H9 (cell line): Measurements from ENCODE around the gene ERC2. TPM values are rescaled to one million over a fixed set of nuclear protein-coding genes. Genes with fewer than 3 reads are reported as not detected.

Experiments
- DNase-seq: peaks from one replicate; pipeline ENCODE4 v3.0.0-alpha.2; 2017
- H2AFZ ChIP-seq: one replicate; pipeline ENCODE4 v1.6.1; 2013; ENCODE audit warnings: mild to moderate bottlenecking, low read length, control low read depth, moderate library complexity
- H2AK5ac ChIP-seq: 2 replicates; pipeline ENCODE4 v1.6.1; 2013; ENCODE audit warnings: low read length, control low read depth, mixed read lengths; ENCODE audit not compliant: insufficient read length
- H2BK120ac ChIP-seq: one replicate; pipeline ENCODE4 v1.6.1; 2013; ENCODE audit warnings: low read depth, mild to moderate bottlenecking, low read length, control low read depth, inconsistent platforms; ENCODE audit not compliant: poor library complexity, severe bottlenecking
- H2BK12ac ChIP-seq: 2 replicates; pipeline ENCODE4 v1.6.1; 2013; ENCODE audit warnings: low read length, control low read depth, mixed read lengths, low read depth; ENCODE audit not compliant: insufficient read length
- H2BK15ac ChIP-seq: 2 replicates; pipeline ENCODE4 v1.6.1; 2013; ENCODE audit warnings: low read depth, low read length, control low read depth
- H2BK20ac ChIP-seq: one replicate; pipeline ENCODE4 v1.6.1; 2013; ENCODE audit warnings: low read depth, mild to moderate bottlenecking, low read length, control low read depth, inconsistent platforms; ENCODE audit not compliant: poor library complexity, severe bottlenecking
- H2BK5ac ChIP-seq: 2 replicates; pipeline ENCODE4 v1.6.1; 2013; ENCODE audit warnings: low read length, control low read depth, mixed read lengths; ENCODE audit not compliant: insufficient read length
- H3K14ac ChIP-seq: 2 replicates; pipeline ENCODE4 v1.6.1; 2013; ENCODE audit warnings: low read length, control low read depth; ENCODE audit not compliant: insufficient read depth
- H3K18ac ChIP-seq: 2 replicates; pipeline ENCODE4 v1.6.1; 2013; ENCODE audit warnings: low read depth, mild to moderate bottlenecking, mixed read lengths, low read length, control low read depth; ENCODE audit not compliant: insufficient read length
- H3K23ac ChIP-seq: 2 replicates; pipeline ENCODE4 v1.6.1; 2013; ENCODE audit warnings: low read length, control low read depth, mixed read lengths, low read depth; ENCODE audit not compliant: insufficient read length
- H3K23me2 ChIP-seq: 2 replicates; pipeline ENCODE4 v1.6.1; 2013; ENCODE audit warnings: low read depth, mild to moderate bottlenecking, mixed read lengths, low read length, control low read depth; ENCODE audit not compliant: insufficient read length, poor library complexity, severe bottlenecking
- H3K27ac ChIP-seq: 2 replicates; pipeline ENCODE4 v1.5.1; 2013; ENCODE audit warnings: low read length, control low read depth, mixed read lengths, low read depth; ENCODE audit not compliant: insufficient read length
- H3K27me3 ChIP-seq: 2 replicates; pipeline ENCODE4 v1.6.1; 2013; ENCODE audit warnings: low read length, control low read depth, inconsistent platforms; ENCODE audit not compliant: insufficient read depth
- H3K4ac ChIP-seq: 2 replicates; pipeline ENCODE4 v1.6.1; 2013; ENCODE audit warnings: low read depth, mild to moderate bottlenecking, control low read depth, inconsistent platforms, low read length, moderate library complexity
- H3K4me1 ChIP-seq: 2 replicates; pipeline ENCODE4 v1.6.1; 2013; ENCODE audit warnings: low read length, control low read depth, inconsistent platforms; ENCODE audit not compliant: insufficient read depth
- H3K4me2 ChIP-seq: 2 replicates; pipeline ENCODE4 v1.6.1; 2013; ENCODE audit warnings: low read length, control low read depth, mixed read lengths; ENCODE audit not compliant: insufficient read length, insufficient read depth
- H3K56ac ChIP-seq: 2 replicates; pipeline ENCODE4 v1.6.1; 2013; ENCODE audit warnings: low read depth, mild to moderate bottlenecking, mixed read lengths, low read length, control low read depth; ENCODE audit not compliant: insufficient read length
- H3K79me1 ChIP-seq: 2 replicates; pipeline ENCODE4 v1.6.1; 2013; ENCODE audit warnings: low read depth, mild to moderate bottlenecking, moderate library complexity, low read length, control low read depth, inconsistent platforms; ENCODE audit not compliant: insufficient read depth, poor library complexity, severe bottlenecking
- H3K79me2 ChIP-seq: 2 replicates; pipeline ENCODE4 v1.6.1; 2013; ENCODE audit warnings: low read length, control low read depth, inconsistent platforms; ENCODE audit not compliant: insufficient read depth
- H3K9ac ChIP-seq: 2 replicates; pipeline ENCODE4 v1.6.1; 2013; ENCODE audit warnings: low read length, control low read depth, mixed read lengths; ENCODE audit not compliant: insufficient read length; ENCODE audit errors: extremely low read depth
- H3K9me3 ChIP-seq: one replicate; pipeline ENCODE4 v1.6.1; 2013; ENCODE audit warnings: low read depth, low read length, inconsistent platforms; ENCODE audit not compliant: control insufficient read depth
- H3T11ph ChIP-seq: one replicate; pipeline ENCODE4 v1.6.1; 2013; ENCODE audit warnings: mild to moderate bottlenecking, low read length, control low read depth, inconsistent platforms
- H4K20me1 ChIP-seq: one replicate; pipeline ENCODE4 v1.6.1; 2013; ENCODE audit not compliant: control insufficient read depth, insufficient read length, insufficient read depth
- H4K5ac ChIP-seq: 2 replicates; pipeline ENCODE4 v1.6.1; 2013; ENCODE audit warnings: low read depth, mild to moderate bottlenecking, mixed read lengths, low read length, control low read depth; ENCODE audit not compliant: insufficient read length
- H4K8ac ChIP-seq: replicated peaks from 2 replicates; pipeline ENCODE4 v1.6.1; 2013; ENCODE audit warnings: low read length, control low read depth, mixed read lengths, low read depth; ENCODE audit not compliant: insufficient read length
- H4K91ac ChIP-seq: 2 replicates; pipeline ENCODE4 v1.6.1; 2013; ENCODE audit warnings: low read depth, mild to moderate bottlenecking, moderate library complexity, mixed read lengths, low read length, control low read depth; ENCODE audit not compliant: insufficient read length
- H3K27ac Mint-ChIP-seq, 3 experiments: 2 replicates in 2 of 3; 3 replicates in 1 of 3; pipeline ENCODE4 v1.8.0; 2020 to 2021; ENCODE audit warnings: mixed read lengths in 3 of 3, mild to moderate bottlenecking in 1 of 3, moderate library complexity in 1 of 3
- H3K27me3 Mint-ChIP-seq: 2 replicates; pipeline ENCODE4 v1.8.0; 2021; ENCODE audit warnings: low read depth, mild to moderate bottlenecking, moderate library complexity, mixed read lengths
- H3K36me3 Mint-ChIP-seq, 3 experiments: 2 replicates in 2 of 3; 3 replicates in 1 of 3; pipeline ENCODE4 v1.8.0; 2020 to 2021; ENCODE audit warnings: low read depth in 3 of 3, mixed read lengths in 3 of 3; ENCODE audit not compliant: insufficient read depth in 1 of 3
- H3K4me1 Mint-ChIP-seq, 2 experiments: 2 replicates each; pipeline ENCODE4 v1.8.0; 2020; ENCODE audit warnings: mixed read lengths in 2 of 2
- H3K4me3 Mint-ChIP-seq, 2 experiments: 2 replicates in 1 of 2; 3 replicates in 1 of 2; pipeline ENCODE4 v1.8.0; 2020 to 2021; ENCODE audit warnings: mild to moderate bottlenecking in 2 of 2, mixed read lengths in 2 of 2, moderate library complexity in 1 of 2
- H3K9me3 Mint-ChIP-seq, 2 experiments: 2 replicates in 1 of 2; 3 replicates in 1 of 2; pipeline ENCODE4 v1.8.0; 2020; ENCODE audit warnings: mild to moderate bottlenecking in 2 of 2, mixed read lengths in 2 of 2, moderate library complexity in 1 of 2
- WGBS: extraction: QIAGEN DNeasy Blood & Tissue Kit; methylation state at CpG from one replicate; pipeline ENCODE4 v1.1.7; 2013; ENCODE audit warnings: missing lambda C conversion rate, low lambda C conversion rate, mixed read lengths; ENCODE audit not compliant: insufficient read length; ENCODE audit errors: extremely low coverage; 5-methylcytosine and 5-hydroxymethylcytosine counted together
- total RNA-seq: library from RNA; stranded (reverse); gene quantifications from 2 replicates; pipeline ENCODE4 v1.2.1, GENCODE V29; 2021
- TF ChIP-seq, protein P1 (sequence below): fragments of 200-600 bp; sonication (generic); conservative IDR thresholded peaks from 3 replicates; pipeline ENCODE4 v1.8.0; 2021; ENCODE audit warnings: antibody characterized with exemption, mild to moderate bottlenecking

ERC2 gene
- total RNA-seq, 1 experiment from 2014 or later: 15.4 TPM

DNA sequence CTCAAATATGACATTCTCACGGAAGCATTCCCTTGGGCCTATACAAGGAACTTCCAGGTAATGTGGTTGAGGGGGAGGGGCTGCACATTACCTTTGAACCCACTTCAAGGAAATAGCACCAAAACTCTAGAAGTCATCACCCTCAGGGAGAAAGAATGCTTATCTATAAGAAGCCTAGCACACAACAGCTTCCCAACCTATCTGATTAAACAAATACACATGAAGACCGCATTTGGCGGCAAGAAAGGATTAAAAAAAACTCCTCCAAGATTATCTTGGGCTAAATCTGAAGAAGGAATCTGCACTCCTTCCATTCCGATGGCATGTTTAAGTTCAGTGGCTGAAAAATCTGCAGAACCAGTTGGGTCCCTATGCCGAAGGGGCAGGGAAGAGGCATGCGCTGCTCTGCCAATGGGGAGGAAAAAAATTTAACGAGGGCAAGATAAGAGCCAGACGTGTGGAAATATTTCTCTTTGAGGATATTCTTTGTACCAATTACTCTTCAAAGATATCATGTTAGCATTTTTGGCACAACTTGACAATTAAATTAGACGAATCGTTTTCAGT lies 899.2 kb downstream of the ERC2 start:
- TF ChIP-seq, protein P1, sequence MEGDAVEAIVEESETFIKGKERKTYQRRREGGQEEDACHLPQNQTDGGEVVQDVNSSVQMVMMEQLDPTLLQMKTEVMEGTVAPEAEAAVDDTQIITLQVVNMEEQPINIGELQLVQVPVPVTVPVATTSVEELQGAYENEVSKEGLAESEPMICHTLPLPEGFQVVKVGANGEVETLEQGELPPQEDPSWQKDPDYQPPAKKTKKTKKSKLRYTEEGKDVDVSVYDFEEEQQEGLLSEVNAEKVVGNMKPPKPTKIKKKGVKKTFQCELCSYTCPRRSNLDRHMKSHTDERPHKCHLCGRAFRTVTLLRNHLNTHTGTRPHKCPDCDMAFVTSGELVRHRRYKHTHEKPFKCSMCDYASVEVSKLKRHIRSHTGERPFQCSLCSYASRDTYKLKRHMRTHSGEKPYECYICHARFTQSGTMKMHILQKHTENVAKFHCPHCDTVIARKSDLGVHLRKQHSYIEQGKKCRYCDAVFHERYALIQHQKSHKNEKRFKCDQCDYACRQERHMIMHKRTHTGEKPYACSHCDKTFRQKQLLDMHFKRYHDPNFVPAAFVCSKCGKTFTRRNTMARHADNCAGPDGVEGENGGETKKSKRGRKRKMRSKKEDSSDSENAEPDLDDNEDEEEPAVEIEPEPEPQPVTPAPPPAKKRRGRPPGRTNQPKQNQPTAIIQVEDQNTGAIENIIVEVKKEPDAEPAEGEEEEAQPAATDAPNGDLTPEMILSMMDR: no peak
- Histone ChIP-seq H3K9ac (no peak overlapping the region), H3K23me2 (no peaks in the 10 kb centered on the region), H3K14ac (no peak overlapping the region), H4K8ac (no peak overlapping the region), H3K4ac (no peak overlapping the region), H2BK20ac (no peak overlapping the region), H3K4me2 (no peak overlapping the region), H3K79me1 (no peaks in the 10 kb centered on the region), H4K20me1 (no peaks in the 10 kb centered on the region), H3K27me3 (no peaks in the 10 kb centered on the region), H2BK12ac (no peak overlapping the region), H4K91ac (no peak overlapping the region), H4K5ac (no peak overlapping the region), H2BK5ac (no peak overlapping the region), H3K56ac (no peak overlapping the region), H3K18ac (no peak overlapping the region), H3K27ac (no peak overlapping the region), H2AK5ac (no peak overlapping the region), H3K23ac (no peak overlapping the region), H2BK120ac (no peak overlapping the region), H2BK15ac (no peak overlapping the region), H3K4me1 (peaks cover 10% of the 10 kb centered on the region; the same call in 1 of the 2 replicates), H3K9me3 (no peaks in the 10 kb centered on the region), H2AFZ (no peak overlapping the region), H3T11ph (no peak overlapping the region), H3K79me2 (no peaks in the 10 kb centered on the region)
- H3K27me3 Mint-ChIP-seq: no peaks in the 10 kb centered on the region; the same call in 1 of the 2 replicates
- peaks cover 27 to 35% of the 10 kb centered on the region in 2 experiments for H3K4me1 Mint-ChIP-seq
- H3K4me3 Mint-ChIP-seq: no peak overlapping the region
- DNase-seq: no peak
- no CpG with 5 or more reads among the region's 10 CpGs for WGBS
- no peaks in the 10 kb centered on the region for H3K9me3 Mint-ChIP-seq
- peaks cover 0 to 2% (median 0%) of the 10 kb centered on the region in 3 experiments; a peak in 2 of 7 replicates for H3K36me3 Mint-ChIP-seq
- no peak overlapping the region; a peak in 1 of 7 replicates for H3K27ac Mint-ChIP-seq
